DMS53 (cell line): ENCODE results near the gene LITAFD.
"Not testable (repeated sequence)": the region's sequence is repeated elsewhere in the genome, so short reads cannot be mapped to it uniquely, and the experiment has no call there.

Experiments used
- DNase-seq: peaks from one replicate; lab custom pipeline; 2025; lab: John Stamatoyannopoulos, UW

Gene LITAFD

DNA sequence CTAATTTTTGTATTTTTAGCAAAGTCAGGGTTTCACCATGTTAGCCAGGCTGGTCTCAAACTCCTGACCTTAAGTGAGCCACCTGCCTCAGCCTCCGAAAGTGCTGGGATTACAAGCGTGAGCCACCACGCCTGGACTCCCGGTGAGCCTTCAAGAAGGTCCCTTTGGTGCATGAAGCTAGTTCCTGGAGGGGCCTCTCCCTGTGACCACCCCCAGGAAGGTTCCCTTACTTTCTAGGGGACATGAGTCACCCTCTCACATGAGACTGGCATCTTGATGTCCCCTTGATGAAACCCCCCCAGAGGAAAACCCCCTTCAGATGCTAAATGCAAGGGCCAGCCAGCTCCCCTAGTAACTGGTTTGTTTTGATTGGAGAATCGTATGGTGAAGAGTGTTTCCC lies 26.2 kb upstream of the LITAFD start:
- DNase-seq, result no peak

DNA sequence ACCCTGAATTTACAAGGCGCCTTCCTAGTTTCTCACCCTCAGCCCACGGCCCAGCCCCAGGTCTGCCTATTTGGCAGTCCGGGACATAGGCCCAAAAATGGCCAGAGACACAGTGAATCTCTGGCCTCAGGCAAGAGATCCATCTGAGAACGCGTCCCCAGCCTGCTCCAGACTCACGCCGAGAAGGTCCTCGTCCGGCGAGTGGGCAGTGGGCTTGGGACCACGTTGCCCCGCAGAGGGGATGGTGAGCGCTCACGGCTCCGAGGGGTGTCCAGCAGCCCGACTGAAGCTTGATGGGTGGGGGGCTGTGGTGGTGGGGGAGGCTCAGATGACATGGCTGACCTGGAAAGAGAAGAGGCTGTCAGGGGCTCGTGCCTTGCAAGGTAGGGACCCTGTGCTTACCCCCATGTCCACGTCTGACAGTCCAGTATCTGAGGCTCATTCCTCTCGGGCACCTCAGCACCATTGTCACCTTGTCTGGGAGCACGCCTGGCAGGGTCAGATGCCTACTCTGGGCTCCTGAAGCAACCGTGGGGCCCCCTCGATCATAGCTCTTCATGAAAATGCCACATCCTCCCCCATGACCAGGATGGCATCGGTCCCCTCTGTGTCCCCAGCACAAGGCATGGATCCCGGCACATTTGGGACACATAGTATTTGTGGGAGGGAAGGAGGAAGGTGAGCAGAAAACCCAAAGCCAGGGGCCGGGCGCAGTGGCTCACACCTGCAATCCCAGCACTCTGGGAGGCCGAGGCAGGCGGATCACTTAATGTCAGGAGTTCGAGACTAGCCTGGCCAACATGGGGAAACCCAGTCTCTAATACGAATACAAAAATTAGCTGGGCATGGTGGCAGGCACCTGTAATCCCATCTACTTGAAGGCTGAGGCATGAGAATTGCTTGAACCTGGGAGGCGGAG lies 22.9 kb upstream of the LITAFD start:
- no peak for DNase-seq

- no peak for DNase-seq
Observed at GRCh38 chr16:8859913-8860881, 22.0 kb upstream of the LITAFD start.

GRCh38 chr16:8861563-8862308 lies 20.4 kb upstream of the LITAFD start:
- peak; percentile 23 for DNase-seq

- DNase-seq, result no peak
Observed at GRCh38 chr16:8862309-8863130, 19.6 kb upstream of the LITAFD start.

DNA sequence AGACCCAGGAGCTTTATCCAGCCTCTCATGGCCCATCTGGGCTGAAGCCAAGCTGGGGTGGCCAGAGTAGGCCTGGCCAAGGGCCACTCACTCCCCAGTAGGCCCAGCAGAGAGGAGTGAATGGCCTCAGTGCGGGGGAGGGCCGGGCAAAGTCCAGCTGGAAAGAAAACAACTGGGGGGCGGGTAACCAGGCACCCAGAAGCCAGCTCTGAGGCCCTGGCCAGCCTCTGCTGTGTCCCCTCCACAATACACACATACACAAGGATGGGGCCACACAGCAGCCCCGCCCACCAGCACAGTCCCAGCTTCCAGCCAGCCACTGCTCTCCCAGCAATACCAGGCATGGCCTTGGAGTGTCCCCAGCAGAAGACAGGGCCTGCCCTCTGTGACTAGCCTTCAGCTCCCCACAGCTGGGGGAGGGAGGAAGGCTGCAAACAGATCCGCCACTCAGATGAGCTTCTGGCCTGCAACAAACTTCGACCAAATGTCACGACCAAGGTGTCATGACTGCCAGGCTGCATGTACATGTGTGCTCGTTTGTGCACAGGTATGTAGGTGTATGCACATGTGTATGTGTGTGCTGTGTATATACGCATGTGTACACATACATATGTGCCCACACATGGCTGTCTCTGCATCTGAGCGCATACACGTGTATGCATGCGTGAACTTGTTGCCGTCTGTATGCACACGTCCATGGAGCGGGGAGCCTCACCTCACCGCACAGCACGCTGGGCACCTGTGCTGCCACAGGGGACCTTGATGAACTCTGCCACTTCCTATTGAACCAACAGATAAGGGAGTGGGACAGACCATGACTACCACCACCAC lies 18.3 kb upstream of the LITAFD start:
- peak; percentile 70 for DNase-seq

GRCh38 chr16:8864480-8865110 lies 17.6 kb upstream of the LITAFD start:
- DNase-seq, result no peak

GRCh38 chr16:8865145-8865882 lies 16.8 kb upstream of the LITAFD start:
- no peak for DNase-seq

DNA sequence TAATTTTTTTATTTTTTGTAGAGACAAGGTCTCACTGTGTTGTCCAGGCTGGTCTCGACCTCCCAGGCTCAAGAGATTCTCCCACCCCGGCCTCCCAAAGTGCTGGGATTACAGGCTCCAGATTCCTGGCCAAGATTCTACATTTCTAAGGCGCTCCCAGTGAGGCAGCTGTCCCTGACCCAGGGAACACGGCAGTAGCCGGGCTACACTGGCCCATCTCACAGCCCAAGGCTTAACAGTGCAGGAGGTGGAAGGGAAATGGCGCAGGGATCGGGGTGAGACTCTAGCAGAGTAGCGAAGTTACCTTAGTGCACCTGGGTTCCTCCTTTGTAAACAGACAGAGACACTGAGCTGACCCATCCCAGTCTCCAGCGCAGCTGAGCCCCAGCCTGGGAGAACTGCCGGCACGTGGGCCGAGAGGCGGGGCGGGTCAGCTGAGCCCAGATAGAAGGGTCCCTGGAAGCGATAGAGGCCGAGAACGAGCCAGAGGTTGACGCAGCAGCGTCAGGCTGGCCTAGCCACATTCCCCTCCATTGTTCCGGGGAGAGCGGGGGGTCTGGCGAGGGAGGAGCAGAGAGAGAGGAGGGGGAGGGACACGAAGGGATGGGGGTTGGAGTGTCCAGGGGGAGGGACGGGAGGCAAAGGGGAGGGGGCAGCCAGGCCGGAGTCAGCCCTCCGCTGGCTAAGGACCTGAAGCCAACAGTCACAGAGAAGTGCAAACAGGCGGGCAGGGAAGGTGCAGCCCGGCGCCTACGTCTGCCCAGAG lies 15.8 kb upstream of the LITAFD start:
- DNase-seq, result no peak

DNA sequence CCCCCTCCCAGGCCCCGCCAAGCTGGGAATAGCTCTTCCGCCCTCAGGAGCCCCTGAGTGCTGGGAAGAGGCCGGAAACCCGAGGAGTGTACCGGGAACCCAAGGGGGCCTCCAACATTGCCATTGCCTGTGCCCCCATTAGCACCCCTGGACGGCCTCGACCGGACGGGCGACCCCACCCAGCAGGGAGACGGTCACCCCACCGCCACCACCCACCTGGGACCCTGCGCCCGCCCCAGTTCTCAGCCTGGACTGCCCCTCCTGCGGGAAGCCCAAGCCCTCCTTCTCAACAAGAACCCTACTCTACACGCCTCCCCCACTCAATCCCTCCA lies 15.3 kb upstream of the LITAFD start:
- DNase-seq, result no peak

- peak; percentile 35 for DNase-seq
Observed at GRCh38 chr16:8867216-8867931, 14.8 kb upstream of the LITAFD start.

GRCh38 chr16:8867932-8868415 lies 14.2 kb upstream of the LITAFD start:
- peak; percentile 43 for DNase-seq

DNA sequence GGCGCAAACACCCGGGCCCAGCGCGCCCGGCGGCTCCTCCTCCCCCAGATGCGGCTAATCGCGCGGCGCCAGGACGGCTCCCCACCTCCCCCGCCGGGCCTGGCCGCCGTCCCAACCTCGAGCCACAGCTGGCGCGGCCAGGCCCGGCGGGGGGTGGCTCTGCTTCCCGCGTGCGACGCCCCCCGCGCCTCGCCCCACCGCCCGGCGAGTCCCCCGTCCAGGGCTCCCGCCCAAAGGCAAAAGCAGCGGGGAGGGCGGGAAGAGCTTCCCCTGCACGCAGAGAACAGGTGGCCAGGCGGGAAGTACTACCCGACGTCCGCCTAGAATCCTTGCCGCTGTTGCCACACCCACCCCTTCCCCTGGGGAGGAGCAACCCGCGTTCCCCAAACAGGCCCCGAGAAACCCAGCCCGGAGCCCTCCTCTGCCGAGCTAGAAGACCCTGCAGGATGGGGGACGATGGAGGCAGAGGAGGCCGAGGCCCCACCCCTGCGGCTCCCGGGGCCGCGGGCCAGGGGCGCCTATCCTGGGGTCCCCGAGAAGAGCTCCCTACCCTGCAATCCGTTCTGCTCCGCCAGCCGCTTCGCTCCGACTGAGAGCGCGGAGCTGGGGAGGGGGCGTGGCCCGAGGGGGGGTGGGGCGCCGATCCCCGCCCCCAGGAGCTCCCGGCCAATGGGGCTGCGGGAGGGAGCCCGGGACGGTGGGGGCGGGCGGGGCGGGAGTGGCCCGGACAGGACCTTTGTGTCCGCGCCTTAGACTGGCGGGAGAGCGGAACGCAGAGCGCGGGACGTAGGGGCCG lies 13.5 kb upstream of the LITAFD start, which contains the start of gene CARHSP1:
Gene CARHSP1 (minus strand): TSS at position 591 of the 796 bp plus-strand sequence. CDS start 9,678 bp downstream, outside the sequence.
- DNase-seq, result peak; percentile 94

- no peak for DNase-seq
Observed at GRCh38 chr16:8869212-8869987, 12.8 kb upstream of the LITAFD start.

GRCh38 chr16:8869988-8870241 lies 12.2 kb upstream of the LITAFD start:
- DNase-seq, result not testable (repeated sequence)

DNA sequence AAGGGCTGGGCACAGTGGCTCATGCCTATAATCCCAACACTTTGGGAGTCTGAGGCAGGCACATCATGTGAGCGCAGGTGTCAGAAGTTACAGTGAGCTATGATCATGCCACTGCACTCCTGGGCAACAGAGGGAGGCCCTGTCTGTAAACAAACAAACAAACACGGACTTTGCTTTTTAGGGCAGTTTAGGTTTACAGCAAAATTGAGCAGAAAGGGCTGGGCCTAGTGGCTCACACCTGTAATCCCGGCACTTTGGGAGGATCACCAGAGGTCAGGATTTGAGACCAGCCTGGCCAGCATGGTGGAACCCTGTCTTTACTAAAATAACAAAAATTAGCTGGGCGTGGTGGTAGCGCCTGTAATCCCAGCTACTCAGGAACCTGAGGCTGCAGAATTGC lies 10.1 kb upstream of the LITAFD start:
- no peak for DNase-seq
